ENCODE measurements around the gene SOHLH2. TPM values are rescaled to one million over a fixed set of nuclear protein-coding genes. Genes with fewer than 3 reads are reported as not detected.

SOHLH2 gene
- total RNA-seq, 1 experiment from 2014 or later = 5.8 TPM

GRCh38 chr13:36147330-36147729, 67.0 kb downstream of the SOHLH2 start (continued):
- no peak for TF ChIP-seq ZNF532 (CRISPR knock-in tag; IDR thresholded peaks at IDR 0.05; ENCODE audit: borderline replicate concordance)
- no peak for TF ChIP-seq GRHL2 (CRISPR knock-in tag; IDR thresholded peaks at IDR 0.05; ENCODE audit: insufficient replicate concordance, severe bottlenecking)
- no peak for TF ChIP-seq IRF2 (CRISPR knock-in tag; IDR thresholded peaks at IDR 0.05; ENCODE audit: borderline replicate concordance, low read depth)

GRCh38 chr13:36146511-36147269, 67.7 kb downstream of the SOHLH2 start:
- POLR2A ChIA-PET = no interaction called here
- TF ChIP-seq ZSCAN18 (CRISPR knock-in tag; IDR thresholded peaks at IDR 0.05) = no peak
- TF ChIP-seq KAT7 (CRISPR knock-in tag; IDR thresholded peaks at IDR 0.05; ENCODE audit: borderline replicate concordance) = no peak
- TF ChIP-seq ZBTB21 (CRISPR knock-in tag; IDR thresholded peaks at IDR 0.05; ENCODE audit: borderline replicate concordance) = no peak
- no peak for TF ChIP-seq ZNF317 (CRISPR knock-in tag; IDR thresholded peaks at IDR 0.05; ENCODE audit: borderline replicate concordance, low read depth)
- TF ChIP-seq NR3C1 (CRISPR knock-in tag; conservative IDR thresholded peaks at IDR 0.05; ENCODE audit: low read depth) = no peak
- no peak for TF ChIP-seq USF2 (CRISPR knock-in tag; IDR thresholded peaks at IDR 0.05)
- no peak for TF ChIP-seq AFF4 (CRISPR knock-in tag; IDR thresholded peaks at IDR 0.05; ENCODE audit: borderline replicate concordance)
- no peak for TF ChIP-seq IRF1 (CRISPR knock-in tag; IDR thresholded peaks at IDR 0.05)
- TF ChIP-seq E2F1 (CRISPR knock-in tag; IDR thresholded peaks at IDR 0.05) = no peak
- no peak for TF ChIP-seq ZNF396 (CRISPR knock-in tag; IDR thresholded peaks at IDR 0.05; ENCODE audit: borderline replicate concordance)
- TF ChIP-seq ATF1 (CRISPR knock-in tag; IDR thresholded peaks at IDR 0.05) = no peak
- no peak for TF ChIP-seq FOXP1 (CRISPR knock-in tag; IDR thresholded peaks at IDR 0.05; ENCODE audit: borderline replicate concordance)
- TF ChIP-seq NFYB (CRISPR knock-in tag; conservative IDR thresholded peaks at IDR 0.05; ENCODE audit: low read depth) = no peak
- no peak for TF ChIP-seq CREM (CRISPR knock-in tag; IDR thresholded peaks at IDR 0.05)
- no peak for TF ChIP-seq AR (CRISPR knock-in tag; IDR thresholded peaks at IDR 0.05)

More at GRCh38 chr13:36146511-36147269, 67.7 kb downstream of the SOHLH2 start:
- H3K36me3 Mint-ChIP-seq = peaks cover 10% of the 10 kb centered on the region; the same call in 1 of the 2 replicates
- CTCF ChIA-PET = no interaction called here
- DNase-seq (ENCODE audit: low spot score) (no peak), ATAC-seq (no peak)
- H3K27ac Mint-ChIP-seq = no peak overlapping the region
- H3K27me3 Mint-ChIP-seq (ENCODE audit: low read depth) = no peaks in the 10 kb centered on the region
- H3K9me3 Mint-ChIP-seq = peaks cover 20% of the 10 kb centered on the region
- H3K4me3 Mint-ChIP-seq = no peak overlapping the region
- H3K4me1 Mint-ChIP-seq = peaks cover 5% of the 10 kb centered on the region

Data from WTC11 (cell line).